ENCODE measurements around the gene MRPL54.

- TF ChIP-seq CTCF (IDR thresholded peaks at IDR 0.05; ENCODE audit: low read depth, low read length) (no peak), EZH2phosphoT487 (IDR thresholded peaks at IDR 0.05; ENCODE audit: low read depth) (no peak)
Observed at GRCh38 chr19:3808420-3809143, 46.1 kb downstream of the MRPL54 start.
